Lung microvascular endothelial cell (primary cell): ENCODE measurements around the gene CDC42EP4. TPM values are rescaled to one million over a fixed set of nuclear protein-coding genes. Genes with fewer than 3 reads are reported as not detected.

Experiments
- DNase-seq, 2 donors: peaks; one replicate each; pipeline versions ENCODE4 v3.0.0 to v3.0.0-alpha.2; 2010; ENCODE audit warnings: low read depth in 2 of 2
- total RNA-seq: library from RNA; depleted of rRNA; stranded (reverse); fragments of >200 nt; gene quantifications from 2 replicates; pipeline ENCODE4 v1.2.1, GENCODE V29; 2014

CDC42EP4 gene
- total RNA-seq, 1 donor from 2014 or later = 3.8 TPM

DNA sequence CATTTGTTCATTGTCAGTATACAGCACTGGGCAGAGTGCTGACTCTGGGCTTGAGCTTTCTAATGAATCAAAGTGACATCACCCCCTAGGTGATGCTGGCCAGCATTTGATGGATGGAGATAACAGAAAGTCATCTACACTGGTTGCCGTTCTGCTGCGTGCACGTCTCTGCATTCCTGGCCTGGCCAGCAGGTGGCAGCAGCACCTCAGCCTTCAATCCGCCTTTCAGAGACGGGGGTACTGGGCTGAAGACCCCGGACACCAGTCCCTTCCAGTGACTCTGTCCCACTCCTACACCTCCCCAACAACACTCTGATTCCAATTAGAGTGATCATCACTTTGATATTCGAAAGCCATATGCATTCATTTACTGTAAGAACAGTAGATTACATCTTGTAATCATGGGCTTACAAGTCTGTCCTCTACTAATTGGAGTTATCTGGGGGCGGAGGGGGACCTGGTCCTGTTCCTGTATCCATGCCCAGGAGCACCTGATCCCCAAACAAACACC, 56.1 kb downstream of the CDC42EP4 start:
- peak; percentile 50 to 66 for DNase-seq

DNA sequence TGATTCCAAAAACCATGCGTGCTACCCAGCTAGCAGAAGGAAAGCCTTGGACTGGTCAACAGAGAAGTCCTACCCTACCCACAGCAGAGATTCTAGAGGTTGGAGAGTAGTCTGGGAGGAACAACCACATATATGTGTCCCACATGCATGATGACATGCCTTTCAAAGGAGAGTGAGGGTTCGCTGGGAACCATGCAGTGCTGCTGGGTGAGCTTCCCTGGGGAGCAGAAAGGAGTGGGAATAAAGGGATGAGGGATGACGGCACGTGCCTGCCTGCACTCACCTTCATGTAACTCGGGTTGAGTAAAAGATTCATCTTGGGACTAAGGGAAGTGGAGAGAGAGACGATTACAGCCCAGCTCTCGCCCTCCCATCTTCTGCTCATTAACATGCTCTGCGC, 59.9 kb downstream of the CDC42EP4 start:
- no peak for DNase-seq

DNA sequence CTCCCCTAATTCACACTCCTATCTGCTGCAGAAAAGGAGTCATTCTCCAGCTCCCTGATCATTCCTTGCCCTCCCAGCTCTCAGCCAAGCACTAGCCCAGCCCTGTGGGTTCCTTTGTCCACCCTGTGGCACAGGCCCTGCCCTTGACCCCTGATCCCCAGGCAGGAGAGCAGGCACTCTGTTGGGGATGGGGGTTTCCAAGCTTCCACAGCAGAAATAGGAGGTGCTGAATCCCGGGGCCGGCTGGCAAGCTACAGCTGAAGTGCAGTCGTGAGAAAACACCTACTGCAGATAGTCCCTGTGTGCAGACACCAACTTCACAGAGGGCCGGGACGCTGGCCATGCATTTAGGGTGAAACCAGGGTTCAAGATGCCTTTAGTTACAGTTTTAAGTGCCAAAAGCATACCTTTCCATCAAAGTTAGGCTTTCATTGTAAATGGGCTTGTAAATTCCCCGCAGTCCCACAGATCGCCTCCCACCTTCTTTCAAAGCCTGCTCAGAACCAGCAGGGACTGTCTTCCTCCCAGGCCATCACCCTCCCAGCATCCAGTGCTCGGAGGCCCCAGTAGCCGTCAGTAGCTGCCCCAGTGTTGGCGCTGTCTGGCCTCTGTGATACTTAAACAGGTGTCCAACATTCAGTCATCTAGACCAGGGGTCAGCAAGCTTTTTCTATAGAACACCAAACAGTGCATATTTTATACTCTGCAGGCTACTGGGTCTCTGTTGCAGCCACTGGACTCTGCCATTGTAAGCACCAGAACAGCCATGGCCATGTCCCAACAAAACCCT, 60.8 kb downstream of the CDC42EP4 start:
- no peak for DNase-seq

DNA sequence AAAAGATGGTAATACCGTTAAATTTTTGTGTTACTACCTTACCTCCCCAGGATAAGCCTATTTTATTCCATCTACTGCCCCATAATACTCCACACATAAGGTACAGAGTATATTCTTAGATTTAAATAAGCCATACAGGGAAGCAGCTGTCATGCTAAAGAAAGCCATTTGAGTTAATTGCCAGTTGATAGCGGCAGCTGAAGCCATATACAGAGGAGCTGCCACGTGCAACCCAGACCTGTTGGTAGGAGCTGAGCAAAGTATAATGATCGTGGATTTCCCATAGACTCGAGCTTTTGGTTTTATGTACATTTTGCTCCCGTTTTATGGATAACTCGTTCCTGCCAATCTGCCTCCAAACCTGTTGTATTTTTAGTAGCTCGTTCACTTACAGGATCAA, 62.1 kb downstream of the CDC42EP4 start:
- DNase-seq = no peak

DNA sequence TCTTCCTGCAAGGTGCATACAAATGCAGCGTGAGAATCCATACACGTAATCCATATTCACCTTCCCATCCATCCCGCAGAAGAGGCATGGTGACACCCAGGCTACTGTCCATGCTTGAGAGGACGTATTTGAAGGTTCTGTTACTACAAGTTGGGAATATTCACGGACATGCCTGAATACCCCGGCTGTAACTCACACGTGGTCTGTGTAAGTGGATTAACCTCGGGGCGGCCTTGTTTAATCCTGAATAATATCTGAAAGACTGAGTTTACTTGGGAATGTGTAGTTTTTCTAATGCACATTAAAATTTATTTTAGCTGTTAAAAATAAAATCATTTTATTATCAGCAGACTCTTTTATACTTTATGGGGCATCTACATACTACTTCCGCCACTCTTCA, 63.3 kb downstream of the CDC42EP4 start:
- DNase-seq = no peak

DNA sequence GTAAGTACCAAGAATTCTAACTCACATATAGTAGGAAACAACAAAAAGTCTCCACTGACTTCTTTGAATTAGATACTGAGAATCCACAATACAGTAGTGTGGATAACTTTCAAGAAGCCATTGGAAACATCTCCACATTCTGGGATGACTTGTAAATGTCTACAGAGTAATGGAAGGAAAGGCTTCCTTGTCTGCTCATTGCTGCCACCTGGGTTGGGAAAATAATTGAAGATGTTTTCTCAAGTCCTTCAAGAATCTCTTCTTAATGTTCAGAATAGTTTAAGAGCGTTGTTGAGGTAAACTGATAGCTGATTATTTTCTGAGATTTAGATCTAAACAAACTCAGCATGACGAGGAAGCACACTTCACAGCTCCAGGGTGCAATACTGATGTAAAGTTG, 64.1 kb downstream of the CDC42EP4 start:
- peak in 1 of 2 donors; percentile 41 for DNase-seq

DNA sequence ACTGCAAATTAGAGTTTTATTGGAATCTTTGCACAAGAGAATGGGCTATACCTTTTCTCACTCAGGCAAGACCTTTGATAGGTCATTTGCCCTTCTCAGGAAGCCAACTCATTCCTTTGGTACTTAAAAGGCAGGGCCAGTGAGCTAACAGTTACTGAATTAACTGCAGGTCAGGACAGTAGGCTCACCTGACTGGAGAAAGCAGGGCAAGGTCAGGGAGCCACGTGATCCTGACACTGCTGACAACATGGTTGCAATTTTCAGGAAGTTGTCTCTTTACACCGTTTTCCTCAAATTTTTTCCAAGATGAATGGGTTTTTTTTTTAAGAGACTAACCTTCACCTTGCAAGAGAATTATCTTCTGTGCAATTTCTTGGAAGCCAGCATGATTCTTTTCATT, 71.2 kb downstream of the CDC42EP4 start:
- DNase-seq = no peak

DNA sequence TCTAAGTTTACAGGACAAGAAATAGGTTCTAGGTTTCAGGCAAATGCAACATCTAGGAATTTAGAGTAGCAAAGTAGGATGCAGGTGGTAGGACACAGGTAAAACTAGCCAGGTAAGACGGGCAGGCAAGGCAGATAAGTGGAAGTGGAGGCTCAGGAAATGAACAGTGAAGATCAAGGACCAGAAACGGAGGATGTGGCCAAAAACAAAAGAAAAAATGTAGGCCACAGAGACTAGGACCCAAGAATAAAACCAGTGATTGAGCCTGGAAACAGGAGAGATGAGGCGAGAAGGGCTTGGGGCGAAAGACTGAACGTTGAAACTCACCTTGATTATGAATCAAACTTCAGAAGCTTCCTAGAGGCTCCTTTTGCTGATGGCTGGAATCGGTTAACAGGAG, 74.1 kb downstream of the CDC42EP4 start:
- DNase-seq = no peak

DNA sequence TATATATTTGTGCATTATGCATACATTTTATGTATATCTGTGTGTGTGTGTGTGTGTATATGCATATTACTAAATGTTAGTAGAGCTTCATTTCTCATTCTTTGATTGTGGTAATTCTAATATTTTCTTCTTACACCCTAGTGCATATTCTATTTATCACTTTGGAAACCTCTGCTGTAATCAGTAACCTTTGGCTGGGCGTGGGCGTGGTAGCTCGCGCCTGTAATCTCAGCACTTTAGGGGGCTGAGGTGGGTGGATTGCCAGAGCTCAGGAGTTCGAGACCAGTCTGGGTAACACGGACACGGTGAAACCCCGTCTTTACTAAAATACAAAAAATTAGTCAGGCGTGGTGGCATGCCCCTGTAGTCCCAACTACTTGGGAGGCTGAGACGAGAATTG, 77.1 kb downstream of the CDC42EP4 start:
- no peak for DNase-seq

Other genes with a start within 250 kb of the CDC42EP4 start
- 6.5 and 12.7 TPM in 2 replicates for gene SLC39A11, start 219.3 kb downstream of the CDC42EP4 start, total RNA-seq
- not detected in 2 replicates for gene SSTR2, start 147.0 kb downstream of the CDC42EP4 start, total RNA-seq
- gene COG1, start 118.9 kb downstream of the CDC42EP4 start, total RNA-seq = 9.2 and 16.1 TPM in 2 replicates
- not detected in 2 replicates for gene CPSF4L, start 50.1 kb downstream of the CDC42EP4 start, total RNA-seq